HG03432 (cell line): ENCODE results near the gene DNAJC5.

Source experiments
- ATAC-seq: cut with Tn5 transposase; IDR thresholded peaks from one replicate; pipeline ENCODE4 v1.9.1; 2021; ENCODE audit warnings: mild to moderate bottlenecking, moderate library complexity; ENCODE audit not compliant: unreplicated experiment

The DNAJC5 gene

GRCh38 chr20:63939061-63939935 is 44.4 kb downstream of the DNAJC5 start:
- ATAC-seq: no peak

DNA sequence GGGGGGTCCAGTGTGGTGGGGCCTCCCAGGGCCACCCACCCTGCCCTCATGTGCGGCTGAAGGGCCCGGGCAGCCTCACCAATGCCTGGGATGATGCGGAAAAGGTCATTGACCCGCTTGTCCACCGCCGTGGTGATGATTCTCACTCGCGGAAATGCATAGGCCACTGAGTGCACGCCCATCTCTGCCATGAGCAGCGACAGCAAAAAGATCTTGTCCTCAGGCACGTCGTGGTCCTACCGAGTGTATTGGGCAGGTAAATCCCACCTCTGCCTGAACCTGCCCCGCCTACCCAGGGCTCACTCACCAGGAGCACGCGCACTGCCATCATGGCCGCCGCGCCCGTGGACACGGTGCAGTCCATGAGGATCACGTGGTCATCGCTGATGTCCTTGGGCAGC is 45.1 kb downstream of the DNAJC5 start:
- no peak for ATAC-seq

GRCh38 chr20:63940472-63941266 is 45.7 kb downstream of the DNAJC5 start:
- no peak for ATAC-seq

- ATAC-seq: no peak
Observed at GRCh38 chr20:63941282-63942081, 46.6 kb downstream of the DNAJC5 start.

DNA sequence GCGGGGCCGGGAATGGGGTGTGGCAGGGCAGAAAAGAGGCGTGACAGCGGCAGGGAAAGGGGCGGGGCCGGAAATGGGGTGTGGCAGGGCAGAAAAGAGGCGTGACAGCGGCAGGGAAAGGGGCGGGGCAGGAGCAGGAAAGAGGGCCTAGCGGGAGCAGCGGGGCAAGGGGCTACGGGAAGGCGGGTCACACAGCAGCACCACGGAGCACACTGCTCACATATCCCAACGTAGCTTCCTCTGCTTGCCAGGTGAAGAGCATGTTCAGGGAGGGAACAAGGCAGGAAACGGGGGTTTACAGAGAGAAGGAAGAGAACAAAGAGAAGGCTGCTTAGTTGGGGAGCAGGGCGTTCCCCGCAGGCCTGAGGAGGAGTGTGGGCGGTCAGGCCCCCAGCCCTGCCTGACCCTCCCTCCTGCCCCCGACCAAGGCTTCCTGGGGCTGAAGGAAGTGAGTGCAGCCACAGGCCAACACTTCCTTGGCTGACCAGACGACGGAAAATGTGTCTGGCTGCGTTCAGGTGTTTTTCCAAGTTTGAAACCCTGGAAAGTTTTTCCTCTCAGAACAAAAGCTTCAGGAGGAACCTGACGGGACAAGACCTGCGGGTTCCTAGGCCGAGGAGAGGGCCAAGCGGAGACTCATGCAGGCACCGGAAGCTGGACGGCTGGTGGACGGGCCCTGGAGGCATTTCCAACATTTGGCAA is 47.5 kb downstream of the DNAJC5 start:
- ATAC-seq: no peak

DNA sequence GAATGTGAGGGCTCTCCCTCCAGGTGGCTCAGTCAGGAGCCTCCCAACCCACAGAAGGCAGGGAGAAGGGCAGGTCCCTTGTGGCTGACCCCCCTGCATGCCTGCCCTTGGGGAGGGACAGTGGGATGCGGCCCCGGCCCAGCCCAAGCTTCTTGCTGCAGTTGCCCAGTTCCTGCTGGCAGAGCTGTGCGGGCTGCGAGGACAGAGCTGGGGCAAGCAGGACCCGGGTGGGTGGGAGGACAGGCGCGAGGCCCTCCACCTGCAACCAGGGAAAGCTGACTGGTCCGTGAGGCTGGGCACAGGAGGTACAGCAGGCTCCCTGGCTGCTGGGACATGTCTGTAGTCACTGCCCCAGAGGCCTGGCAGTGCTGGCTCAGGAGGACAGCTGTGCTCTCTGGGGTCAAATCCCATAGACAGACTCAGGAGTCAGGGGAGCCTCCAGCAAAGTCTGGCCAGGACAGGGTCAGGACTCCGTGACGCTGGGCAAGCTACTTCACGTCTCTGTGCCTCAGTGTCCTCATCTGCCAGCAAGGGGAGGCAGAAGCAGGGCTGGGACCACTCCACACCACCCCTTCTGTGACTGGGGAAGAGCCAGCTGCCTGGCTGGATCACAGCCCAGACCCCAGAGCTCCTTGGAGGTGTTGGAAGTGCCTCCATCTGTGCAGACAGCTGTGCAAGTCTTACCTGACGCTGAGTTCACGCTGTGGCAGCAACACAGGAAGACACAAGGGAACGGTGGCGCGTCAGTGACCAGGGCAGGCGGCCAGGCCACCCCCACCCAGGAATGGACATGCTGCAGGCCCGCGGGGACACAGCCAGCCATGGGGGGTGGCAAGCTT is 48.3 kb downstream of the DNAJC5 start:
- ATAC-seq: no peak

DNA sequence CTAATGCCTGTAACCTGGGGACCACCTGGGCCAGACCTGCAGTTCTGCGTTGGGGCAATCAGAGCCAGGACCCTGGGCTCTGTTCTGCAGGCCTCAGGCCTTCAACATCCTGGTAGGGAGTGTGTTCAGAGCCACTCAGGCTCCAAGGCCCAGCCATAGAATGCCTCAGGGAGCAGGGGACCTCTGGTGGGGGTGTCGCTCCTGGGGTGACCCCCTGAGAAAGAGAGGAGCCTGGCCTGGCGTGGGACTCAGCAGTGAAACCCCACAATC is 48.8 kb downstream of the DNAJC5 start:
- no peak for ATAC-seq

GRCh38 chr20:63944078-63944941 is 49.4 kb downstream of the DNAJC5 start:
- ATAC-seq: no peak

DNA sequence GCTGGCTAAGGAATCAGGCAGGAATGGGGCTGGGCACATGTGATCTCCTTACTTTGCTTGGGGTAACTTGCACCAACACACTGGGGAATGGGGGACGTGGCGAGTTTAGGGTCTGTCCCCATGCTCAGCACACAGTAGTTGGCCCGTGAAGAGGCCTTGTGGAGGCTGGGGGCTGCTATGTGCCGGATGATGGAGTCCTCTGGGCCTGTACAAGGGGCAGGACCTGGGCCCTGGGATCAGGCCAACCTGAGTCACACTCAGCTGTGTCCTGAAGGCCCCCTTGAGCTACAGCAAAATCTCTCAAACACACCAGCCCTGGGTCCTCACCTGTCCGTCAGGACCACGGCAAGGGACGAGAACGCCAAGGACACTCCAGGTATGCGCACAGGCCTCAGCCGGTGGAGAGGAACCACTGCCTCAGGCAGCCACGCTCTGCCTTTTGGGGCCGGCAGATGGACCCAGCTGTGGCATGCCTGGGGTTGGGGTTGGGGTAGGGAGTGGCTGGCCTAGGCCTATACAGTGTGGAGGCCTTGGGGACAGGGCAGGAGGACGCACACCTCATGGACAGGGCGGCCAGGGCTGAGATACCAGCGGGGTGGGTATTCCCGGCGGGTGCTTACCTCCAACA is 50.2 kb downstream of the DNAJC5 start:
- ATAC-seq: no peak

GRCh38 chr20:63945921-63946920 is 51.3 kb downstream of the DNAJC5 start:
- no peak for ATAC-seq

DNA sequence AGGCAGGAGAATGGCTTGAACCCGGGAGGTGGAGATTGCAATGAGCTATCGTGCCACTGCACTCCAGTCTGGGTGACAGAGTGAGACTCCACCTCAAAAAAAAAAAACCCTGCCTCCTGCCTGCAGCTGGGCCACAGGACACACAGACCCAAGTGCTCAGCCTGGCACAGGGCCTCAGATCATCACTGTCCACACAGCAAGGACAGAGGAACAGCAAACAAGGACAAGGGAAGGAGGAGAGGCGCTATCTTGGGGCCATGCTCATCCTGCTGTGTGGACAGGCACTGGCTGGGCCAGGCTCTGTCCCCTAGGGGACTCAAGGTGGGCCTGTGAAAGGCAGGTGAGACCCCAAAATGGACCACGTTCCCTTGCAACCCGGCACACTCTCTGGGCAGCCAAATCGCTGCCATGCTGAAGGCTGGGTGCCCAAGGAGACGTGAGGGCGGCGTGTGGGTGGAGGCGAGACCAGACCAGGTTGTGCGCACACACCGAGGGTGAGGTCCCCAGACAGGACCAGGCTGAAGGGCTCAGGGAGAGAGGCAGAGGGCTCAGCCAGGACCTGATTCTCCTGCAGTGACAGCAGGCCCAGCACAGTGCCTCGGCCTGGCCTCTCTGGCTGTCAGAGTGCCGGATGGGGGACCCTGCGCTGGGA is 52.2 kb downstream of the DNAJC5 start:
- no peak for ATAC-seq

DNA sequence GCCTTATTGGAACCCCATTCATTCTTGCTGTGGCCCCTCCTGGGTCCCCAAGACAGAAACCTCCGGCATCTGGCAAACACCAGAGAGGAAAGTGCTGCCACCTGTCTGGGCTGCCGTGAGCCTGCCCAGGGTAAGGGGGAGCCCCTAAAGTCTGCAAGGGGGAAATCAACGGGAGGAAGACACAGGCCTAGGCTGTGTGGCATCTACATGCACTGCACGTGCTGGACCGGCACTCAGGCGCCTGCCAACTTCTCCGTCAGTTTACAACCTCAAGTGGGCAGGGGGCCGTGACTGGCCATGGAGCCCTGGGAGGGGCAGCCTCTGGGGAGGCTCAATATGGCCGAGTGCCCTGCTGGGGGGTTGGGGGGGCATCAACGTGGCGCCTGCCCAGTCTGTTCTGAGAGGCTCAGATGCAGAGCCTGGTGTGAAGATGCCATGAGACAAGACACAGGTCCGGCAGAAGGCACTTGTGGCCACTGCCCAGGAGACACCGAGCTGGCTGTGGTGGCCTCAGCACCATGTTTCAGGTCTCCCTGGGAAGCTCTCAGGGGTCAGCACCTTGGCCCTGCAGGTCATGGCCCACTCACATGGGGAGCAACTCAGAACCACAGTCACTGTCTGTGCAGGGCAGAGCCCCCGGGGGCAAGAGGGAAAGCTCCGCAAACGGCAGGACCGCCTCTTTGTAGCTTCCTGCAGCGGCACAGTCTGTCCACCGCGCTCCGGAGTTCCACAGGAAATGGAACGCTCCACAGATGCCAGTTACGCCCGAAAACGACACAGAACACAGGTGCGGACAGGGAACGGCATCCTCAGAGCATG is 52.9 kb downstream of the DNAJC5 start:
- ATAC-seq: no peak

- no peak for ATAC-seq
Observed at GRCh38 chr20:63950701-63951397, 55.9 kb downstream of the DNAJC5 start.

GRCh38 chr20:63951398-63952209 is 56.7 kb downstream of the DNAJC5 start:
- ATAC-seq: no peak

GRCh38 chr20:63952210-63952535 is 57.2 kb downstream of the DNAJC5 start:
- ATAC-seq: no peak
